Astrocyte of the spinal cord (primary cell): Measurements from ENCODE around the gene AP1M1.

Source experiments
- DNase-seq: peaks from one replicate; pipeline ENCODE4 v3.0.0; 2011; ENCODE audit warnings: low read depth, low spot score
- H3K4me3 ChIP-seq: 2 replicates; pipeline ENCODE4 v1.5.1; 2011; ENCODE audit warnings: low read depth, mild to moderate bottlenecking, low read length, moderate library complexity
- in situ Hi-C: cut with HindIII; loops from 2 replicates; pipeline ENCODE4 v1.10.0; 2017; ENCODE audit warnings: low sequenced_read_pairs
- TF ChIP-seq, protein P1 (sequence below): IDR thresholded peaks from 2 replicates; pipeline ENCODE4 v1.5.1; 2012; ENCODE audit warnings: low read depth, mild to moderate bottlenecking, low read length, inconsistent platforms

Gene AP1M1

DNA sequence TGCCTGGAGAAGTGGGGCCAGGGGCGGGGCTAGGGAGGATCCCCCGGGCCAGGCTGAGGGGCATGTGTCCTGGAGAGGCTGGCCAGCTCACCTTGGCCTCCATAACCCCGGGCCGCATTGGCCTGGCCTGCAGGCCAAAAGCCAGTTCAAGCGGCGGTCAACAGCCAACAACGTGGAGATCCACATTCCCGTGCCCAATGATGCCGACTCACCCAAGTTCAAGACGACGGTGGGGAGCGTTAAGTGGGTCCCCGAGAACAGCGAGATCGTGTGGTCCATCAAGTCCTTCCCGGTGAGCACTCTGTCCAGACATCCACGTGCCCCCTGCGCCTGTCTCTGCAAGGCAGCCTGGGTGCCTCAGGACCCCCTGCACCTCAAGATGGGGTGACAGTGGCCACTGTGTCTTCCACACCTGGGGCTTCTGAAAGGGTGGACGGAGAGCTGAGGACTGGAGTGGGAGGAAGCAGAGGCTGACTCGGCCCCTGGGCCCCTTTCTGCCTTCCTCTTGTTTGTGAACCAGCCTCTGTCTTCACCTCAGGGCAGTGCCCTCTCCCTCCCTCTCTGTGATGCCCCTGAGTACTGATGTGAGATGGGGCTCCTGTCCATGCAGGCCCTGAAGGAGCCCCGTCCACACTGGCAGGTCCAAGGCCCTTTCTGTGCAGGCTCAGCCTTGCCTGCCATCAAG, 31.1 kb downstream of the AP1M1 start:
- in situ Hi-C loops, result no loop called here
- no peak for DNase-seq
- TF ChIP-seq, protein P1, sequence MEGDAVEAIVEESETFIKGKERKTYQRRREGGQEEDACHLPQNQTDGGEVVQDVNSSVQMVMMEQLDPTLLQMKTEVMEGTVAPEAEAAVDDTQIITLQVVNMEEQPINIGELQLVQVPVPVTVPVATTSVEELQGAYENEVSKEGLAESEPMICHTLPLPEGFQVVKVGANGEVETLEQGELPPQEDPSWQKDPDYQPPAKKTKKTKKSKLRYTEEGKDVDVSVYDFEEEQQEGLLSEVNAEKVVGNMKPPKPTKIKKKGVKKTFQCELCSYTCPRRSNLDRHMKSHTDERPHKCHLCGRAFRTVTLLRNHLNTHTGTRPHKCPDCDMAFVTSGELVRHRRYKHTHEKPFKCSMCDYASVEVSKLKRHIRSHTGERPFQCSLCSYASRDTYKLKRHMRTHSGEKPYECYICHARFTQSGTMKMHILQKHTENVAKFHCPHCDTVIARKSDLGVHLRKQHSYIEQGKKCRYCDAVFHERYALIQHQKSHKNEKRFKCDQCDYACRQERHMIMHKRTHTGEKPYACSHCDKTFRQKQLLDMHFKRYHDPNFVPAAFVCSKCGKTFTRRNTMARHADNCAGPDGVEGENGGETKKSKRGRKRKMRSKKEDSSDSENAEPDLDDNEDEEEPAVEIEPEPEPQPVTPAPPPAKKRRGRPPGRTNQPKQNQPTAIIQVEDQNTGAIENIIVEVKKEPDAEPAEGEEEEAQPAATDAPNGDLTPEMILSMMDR, result no peak
- no peak overlapping the region for H3K4me3 ChIP-seq

DNA sequence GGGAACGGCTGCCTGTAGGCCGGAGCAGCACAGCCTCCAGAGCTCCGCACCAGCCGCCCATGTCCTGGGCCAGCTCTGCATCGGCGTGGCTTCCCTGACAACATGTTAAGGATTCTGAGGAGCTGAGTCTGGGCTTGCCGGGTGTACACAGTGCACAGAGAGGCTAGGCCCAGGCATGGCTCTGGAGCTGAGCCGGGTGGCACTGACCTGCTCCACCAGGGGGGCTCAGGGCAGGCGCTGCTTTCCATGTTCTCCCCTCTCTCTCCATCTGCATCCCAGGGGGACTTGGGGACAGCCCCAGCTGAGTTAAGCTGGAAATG, 31.6 kb downstream of the AP1M1 start:
- TF ChIP-seq, protein P1, result no peak
- in situ Hi-C loops, result no loop called here
- H3K4me3 ChIP-seq, result no peak overlapping the region
- no peak for DNase-seq

DNA sequence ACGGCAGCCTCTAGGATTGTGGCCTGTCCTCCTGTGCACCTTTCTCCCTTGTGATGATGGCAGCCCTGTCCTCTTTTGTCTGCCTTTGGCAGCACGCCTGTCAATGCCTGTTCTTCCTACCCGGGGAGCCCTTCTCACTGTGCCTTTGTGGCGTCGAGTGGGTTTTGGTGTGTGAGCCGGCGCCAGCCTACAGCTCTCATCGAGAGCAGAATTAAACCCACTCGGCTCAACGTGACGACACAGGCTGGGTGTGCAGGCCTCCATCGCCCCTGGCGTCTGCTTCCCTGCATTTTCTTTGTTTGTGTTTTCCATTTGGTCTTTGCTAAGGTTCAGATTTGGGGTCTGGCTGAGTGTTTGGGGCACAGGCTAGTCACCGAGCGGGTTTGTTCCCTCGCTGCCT, 34.4 kb downstream of the AP1M1 start:
- in situ Hi-C loops, result no loop called here
- no peak overlapping the region for H3K4me3 ChIP-seq
- DNase-seq, result no peak
- TF ChIP-seq, protein P1, result no peak

DNA sequence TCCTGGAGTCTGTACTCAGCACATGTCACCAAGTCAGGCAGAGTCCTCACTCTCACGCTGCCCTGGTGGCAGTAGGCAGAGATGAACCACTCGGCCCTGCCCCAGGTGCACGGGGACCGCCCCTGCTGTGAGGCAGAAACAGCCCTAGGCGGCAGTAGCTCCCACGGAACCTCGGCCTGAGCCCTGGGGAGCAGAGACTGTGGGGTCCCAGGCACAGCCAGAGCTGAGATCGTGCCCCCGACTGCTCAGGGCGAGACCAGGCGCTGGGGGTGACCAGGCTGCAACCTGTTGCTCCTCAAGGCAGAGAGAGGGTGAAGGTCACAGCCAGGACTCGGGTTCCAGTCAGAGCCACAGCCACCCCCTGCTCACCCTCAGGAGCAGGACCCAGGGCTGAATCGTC, 34.9 kb downstream of the AP1M1 start:
- in situ Hi-C loops, result no loop called here
- TF ChIP-seq, protein P1, result no peak
- no peak overlapping the region for H3K4me3 ChIP-seq
- DNase-seq, result no peak

DNA sequence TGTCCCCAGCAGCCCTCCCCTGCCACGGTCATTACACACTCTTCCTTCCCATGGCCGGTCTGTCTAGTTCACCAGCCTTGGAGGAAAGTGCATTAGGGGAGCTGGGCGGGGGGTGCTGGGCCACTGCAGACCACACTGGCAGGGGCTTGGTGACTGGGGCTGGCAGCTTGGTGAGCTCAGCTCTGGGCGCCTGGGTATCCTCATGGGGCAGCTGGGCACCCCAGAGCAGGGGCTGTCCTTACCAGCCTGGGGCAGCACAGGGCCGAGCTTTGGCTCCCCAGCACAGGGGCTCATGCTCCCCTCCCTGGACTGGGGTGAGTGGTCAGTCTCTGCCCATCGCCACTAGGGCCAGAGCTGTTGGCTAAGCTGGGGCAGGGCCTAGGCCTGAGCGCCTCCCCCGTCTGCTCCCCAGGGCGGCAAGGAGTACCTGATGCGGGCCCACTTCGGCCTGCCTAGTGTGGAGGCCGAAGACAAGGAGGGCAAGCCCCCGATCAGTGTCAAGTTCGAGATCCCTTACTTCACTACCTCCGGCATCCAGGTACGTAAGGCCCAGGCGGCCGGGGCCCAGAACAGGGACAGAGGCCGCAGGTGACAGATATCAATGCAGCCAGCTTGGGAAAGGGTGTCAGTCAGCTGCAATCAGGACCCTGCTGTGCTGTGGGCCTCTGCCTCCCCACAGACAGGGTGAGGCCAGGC, 35.5 kb downstream of the AP1M1 start:
- DNase-seq, result no peak
- in situ Hi-C loops, result no loop called here
- TF ChIP-seq, protein P1, result no peak
- no peak overlapping the region for H3K4me3 ChIP-seq

DNA sequence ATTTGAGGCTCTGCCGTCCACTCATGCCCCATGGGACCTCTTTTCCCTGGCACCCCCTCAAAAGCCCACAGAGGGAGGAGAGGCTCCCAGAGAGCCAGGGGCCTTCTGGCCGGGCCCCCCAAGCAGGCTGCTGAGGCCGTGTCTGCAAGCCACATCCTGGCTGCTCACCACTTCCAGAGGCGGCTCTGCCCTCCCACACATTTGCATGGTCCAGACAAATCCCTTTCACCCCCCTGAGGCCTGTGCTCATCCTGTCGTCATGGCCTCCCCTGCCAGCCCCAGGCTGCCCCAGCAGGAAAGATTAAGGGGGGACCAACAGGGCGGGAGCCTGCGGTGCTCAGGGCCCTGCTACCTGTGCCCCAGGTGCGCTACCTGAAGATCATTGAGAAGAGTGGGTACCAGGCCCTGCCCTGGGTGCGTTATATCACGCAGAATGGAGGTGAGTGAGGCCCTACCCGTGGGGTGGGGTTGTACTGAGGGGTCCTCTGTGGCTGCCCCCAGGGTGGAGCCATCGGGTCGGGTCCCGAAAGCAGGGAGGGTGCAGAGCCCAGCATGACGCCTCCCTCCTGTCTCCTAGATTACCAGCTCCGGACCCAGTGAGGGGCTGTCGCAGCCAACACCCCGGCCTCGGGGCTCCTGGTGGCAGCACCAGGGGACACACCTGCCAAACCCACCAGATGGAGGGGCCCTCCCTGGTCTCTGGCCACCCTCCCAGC, 36.3 kb downstream of the AP1M1 start:
- TF ChIP-seq, protein P1, result no peak
- H3K4me3 ChIP-seq, result no peak overlapping the region
- in situ Hi-C loops, result no loop called here
- no peak for DNase-seq
